ENCODE data around the gene UGT1A9.

DNA sequence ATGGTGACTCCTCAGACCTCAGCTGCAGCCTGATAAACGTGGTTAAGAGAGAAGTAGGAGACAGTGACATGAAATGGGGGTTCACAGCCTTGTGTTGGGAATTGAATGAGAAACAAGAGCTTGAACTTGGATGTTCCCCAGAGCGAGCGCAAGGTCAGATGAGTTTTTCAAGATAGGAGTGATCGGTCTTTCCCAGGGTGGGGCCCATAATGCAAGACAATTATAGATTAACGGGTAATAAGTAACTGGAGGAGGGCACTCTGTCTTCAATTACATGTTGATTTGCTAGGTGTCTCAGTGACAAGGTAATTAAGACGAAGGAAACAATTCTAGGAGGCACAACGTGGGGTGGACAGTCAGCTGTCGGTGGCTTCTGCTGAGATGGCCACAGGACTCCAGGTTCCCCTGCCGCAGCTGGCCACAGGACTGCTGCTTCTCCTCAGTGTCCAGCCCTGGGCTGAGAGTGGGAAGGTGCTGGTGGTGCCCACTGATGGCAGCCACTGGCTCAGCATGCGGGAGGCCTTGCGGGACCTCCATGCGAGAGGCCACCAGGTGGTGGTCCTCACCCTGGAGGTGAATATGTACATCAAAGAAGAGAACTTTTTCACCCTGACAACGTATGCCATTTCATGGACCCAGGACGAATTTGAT, 41.0 kb downstream of the UGT1A9 start, which contains the start of gene UGT1A5:
- TF ChIP-seq, protein P1, sequence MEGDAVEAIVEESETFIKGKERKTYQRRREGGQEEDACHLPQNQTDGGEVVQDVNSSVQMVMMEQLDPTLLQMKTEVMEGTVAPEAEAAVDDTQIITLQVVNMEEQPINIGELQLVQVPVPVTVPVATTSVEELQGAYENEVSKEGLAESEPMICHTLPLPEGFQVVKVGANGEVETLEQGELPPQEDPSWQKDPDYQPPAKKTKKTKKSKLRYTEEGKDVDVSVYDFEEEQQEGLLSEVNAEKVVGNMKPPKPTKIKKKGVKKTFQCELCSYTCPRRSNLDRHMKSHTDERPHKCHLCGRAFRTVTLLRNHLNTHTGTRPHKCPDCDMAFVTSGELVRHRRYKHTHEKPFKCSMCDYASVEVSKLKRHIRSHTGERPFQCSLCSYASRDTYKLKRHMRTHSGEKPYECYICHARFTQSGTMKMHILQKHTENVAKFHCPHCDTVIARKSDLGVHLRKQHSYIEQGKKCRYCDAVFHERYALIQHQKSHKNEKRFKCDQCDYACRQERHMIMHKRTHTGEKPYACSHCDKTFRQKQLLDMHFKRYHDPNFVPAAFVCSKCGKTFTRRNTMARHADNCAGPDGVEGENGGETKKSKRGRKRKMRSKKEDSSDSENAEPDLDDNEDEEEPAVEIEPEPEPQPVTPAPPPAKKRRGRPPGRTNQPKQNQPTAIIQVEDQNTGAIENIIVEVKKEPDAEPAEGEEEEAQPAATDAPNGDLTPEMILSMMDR (IDR thresholded peaks at IDR 0.05; ENCODE audit: low read length), result no peak
- no peak for TF ChIP-seq EZH2 (optimal IDR thresholded peaks at IDR 0.05; ENCODE audit: low read depth, low read length)

All from MM.1S (cell line).